SJSA1 (cell line): Measurements from ENCODE around the gene IMMP2L. TPM values are rescaled to one million over a fixed set of nuclear protein-coding genes. Genes with fewer than 3 reads are reported as not detected.

Source experiments
- DNase-seq, 2 experiments: peaks; one replicate each; pipeline ENCODE4 v3.0.0-alpha.2; 2015 to 2020; ENCODE audit warnings: low spot score in 2 of 2, low read depth in 1 of 2
- H3K27ac ChIP-seq: fragments of 250-450 bp; sonication (Bioruptor Pico); 2 replicates; pipeline ENCODE4 v1.5.1; 2020; ENCODE audit warnings: mild to moderate bottlenecking, moderate library complexity
- H3K27me3 ChIP-seq: fragments of 250-450 bp; sonication (Bioruptor Pico); replicated peaks from 2 replicates; pipeline ENCODE4 v1.5.1; 2020; ENCODE audit warnings: mild to moderate bottlenecking, moderate library complexity
- H3K36me3 ChIP-seq: fragments of 250-450 bp; sonication (Bioruptor Pico); 2 replicates; pipeline ENCODE4 v1.5.1; 2020; ENCODE audit warnings: mild to moderate bottlenecking
- H3K4me1 ChIP-seq: fragments of 250-450 bp; sonication (Bioruptor Pico); replicated peaks from 2 replicates; pipeline ENCODE4 v1.6.1; 2021; ENCODE audit warnings: mild to moderate bottlenecking
- H3K4me3 ChIP-seq: fragments of 250-450 bp; sonication (Bioruptor Pico); 2 replicates; pipeline ENCODE4 v1.5.1; 2020; ENCODE audit warnings: mild to moderate bottlenecking
- H3K9me3 ChIP-seq: fragments of 250-450 bp; sonication (Bioruptor Pico); replicated peaks from 2 replicates; pipeline ENCODE4 v1.5.1; 2020; ENCODE audit warnings: mild to moderate bottlenecking
- total RNA-seq: library from RNA; depleted of rRNA; stranded (reverse); fragments of >200 nt; shearing (Covaris generic); gene quantifications from 2 replicates; pipeline ENCODE4 v1.2.3, GENCODE V29; 2014

The IMMP2L gene
- total RNA-seq, 1 experiment from 2014 or later = 16.2 TPM

GRCh38 chr7:110835849-110836248 is 726.4 kb downstream of the IMMP2L start:
- H3K36me3 ChIP-seq = no peaks in the 10 kb centered on the region
- no peaks in the 10 kb centered on the region for H3K9me3 ChIP-seq
- H3K27ac ChIP-seq = no peak overlapping the region
- no peaks in the 10 kb centered on the region for H3K27me3 ChIP-seq
- H3K4me1 ChIP-seq = no peaks in the 10 kb centered on the region
- no peak for DNase-seq
- no peak overlapping the region for H3K4me3 ChIP-seq

GRCh38 chr7:110835218-110835617 is 727.1 kb downstream of the IMMP2L start:
- H3K9me3 ChIP-seq = no peaks in the 10 kb centered on the region
- H3K27ac ChIP-seq = no peak overlapping the region
- no peaks in the 10 kb centered on the region for H3K27me3 ChIP-seq
- H3K4me3 ChIP-seq = no peak overlapping the region
- DNase-seq = no peak
- H3K36me3 ChIP-seq = no peaks in the 10 kb centered on the region
- no peaks in the 10 kb centered on the region for H3K4me1 ChIP-seq

DNA sequence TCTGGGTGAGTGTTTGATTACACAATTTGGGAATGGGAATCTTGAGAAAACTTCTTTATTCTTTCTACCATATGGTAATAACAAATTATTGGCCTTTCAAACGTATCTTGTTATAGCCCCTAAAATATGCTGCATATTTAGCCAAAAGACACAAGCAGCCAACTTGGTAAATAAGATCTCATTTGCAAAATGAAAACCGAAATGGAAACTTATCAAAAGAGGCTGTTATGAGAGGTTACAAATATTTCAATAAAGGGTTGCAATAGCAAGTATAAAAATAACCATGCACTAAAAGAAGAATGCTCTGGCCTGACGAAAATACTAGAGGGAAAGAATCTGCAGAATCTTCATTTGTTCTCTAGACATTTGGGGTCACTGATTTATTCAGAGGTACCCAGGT is 730.9 kb downstream of the IMMP2L start:
- Histone ChIP-seq H3K9me3 (no peaks in the 10 kb centered on the region), H3K27ac (no peak overlapping the region), H3K4me1 (no peaks in the 10 kb centered on the region), H3K4me3 (no peak overlapping the region), H3K36me3 (no peaks in the 10 kb centered on the region), H3K27me3 (no peaks in the 10 kb centered on the region)
- DNase-seq = no peak

DNA sequence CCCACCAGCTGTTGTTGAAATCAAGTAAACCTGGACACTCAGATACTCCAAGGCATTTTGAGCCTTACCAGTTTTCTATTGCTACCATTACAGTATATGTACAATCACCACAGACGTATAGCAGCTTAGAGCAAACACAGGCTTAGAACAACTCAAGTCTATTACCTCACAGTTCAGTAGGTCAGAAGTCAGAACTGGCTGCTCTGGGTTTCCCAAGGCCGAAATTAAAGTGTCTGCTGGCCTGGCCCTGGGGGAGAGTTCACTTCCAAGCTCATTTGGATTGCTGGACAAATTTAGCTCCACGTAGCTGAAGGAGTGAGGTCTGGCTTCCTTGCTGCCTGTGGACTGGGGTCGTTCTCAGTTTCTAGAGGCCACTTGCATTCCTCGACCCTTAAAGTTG is 731.5 kb downstream of the IMMP2L start:
- H3K4me1 ChIP-seq = no peaks in the 10 kb centered on the region
- no peak overlapping the region for H3K27ac ChIP-seq
- H3K4me3 ChIP-seq = no peak overlapping the region
- H3K9me3 ChIP-seq = no peaks in the 10 kb centered on the region
- DNase-seq = no peak
- H3K36me3 ChIP-seq = no peaks in the 10 kb centered on the region
- no peaks in the 10 kb centered on the region for H3K27me3 ChIP-seq

- Histone ChIP-seq H3K4me3 (no peak overlapping the region), H3K36me3 (no peaks in the 10 kb centered on the region), H3K27me3 (no peaks in the 10 kb centered on the region), H3K4me1 (no peaks in the 10 kb centered on the region), H3K27ac (no peak overlapping the region), H3K9me3 (no peaks in the 10 kb centered on the region)
- no peak for DNase-seq
These were observed 734.4 kb downstream of the IMMP2L start for GRCh38 chr7:110827936-110828335.

DNA sequence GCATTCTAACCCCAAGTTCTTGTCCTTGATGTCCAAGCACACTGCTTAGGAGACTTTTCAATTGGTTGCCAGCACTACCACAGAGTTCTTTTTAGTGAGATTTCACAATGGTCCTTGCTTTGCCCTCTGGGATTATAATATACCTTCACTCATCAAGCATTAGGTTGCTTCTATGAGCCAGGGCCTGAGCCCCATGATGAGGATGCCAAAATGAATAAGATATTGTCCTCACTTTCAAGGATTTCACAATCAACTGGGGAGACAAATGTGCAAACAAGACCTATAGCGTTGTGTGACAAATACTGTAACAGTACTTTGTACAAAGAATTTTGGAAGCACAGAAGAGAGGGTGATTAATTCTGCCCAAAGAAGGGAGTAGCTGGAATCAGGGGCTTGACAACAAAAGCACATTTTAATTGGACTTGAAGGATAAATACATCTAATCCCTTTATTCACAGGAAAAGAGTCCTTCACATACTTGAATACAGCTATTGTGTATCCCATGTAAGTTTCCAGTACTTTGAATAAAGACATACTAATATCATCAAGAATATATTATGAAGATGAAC is 734.9 kb downstream of the IMMP2L start:
- no peaks in the 10 kb centered on the region for H3K27me3 ChIP-seq
- no peaks in the 10 kb centered on the region for H3K9me3 ChIP-seq
- H3K4me3 ChIP-seq = no peak overlapping the region
- no peaks in the 10 kb centered on the region for H3K36me3 ChIP-seq
- H3K27ac ChIP-seq = no peak overlapping the region
- H3K4me1 ChIP-seq = no peaks in the 10 kb centered on the region
- no peak for DNase-seq

GRCh38 chr7:110813986-110814385 is 748.3 kb downstream of the IMMP2L start:
- DNase-seq = no peak
- H3K9me3 ChIP-seq = no peaks in the 10 kb centered on the region
- H3K4me3 ChIP-seq = no peak overlapping the region
- H3K27ac ChIP-seq = no peak overlapping the region
- H3K4me1 ChIP-seq = no peaks in the 10 kb centered on the region
- no peaks in the 10 kb centered on the region for H3K27me3 ChIP-seq
- H3K36me3 ChIP-seq = no peaks in the 10 kb centered on the region

DNA sequence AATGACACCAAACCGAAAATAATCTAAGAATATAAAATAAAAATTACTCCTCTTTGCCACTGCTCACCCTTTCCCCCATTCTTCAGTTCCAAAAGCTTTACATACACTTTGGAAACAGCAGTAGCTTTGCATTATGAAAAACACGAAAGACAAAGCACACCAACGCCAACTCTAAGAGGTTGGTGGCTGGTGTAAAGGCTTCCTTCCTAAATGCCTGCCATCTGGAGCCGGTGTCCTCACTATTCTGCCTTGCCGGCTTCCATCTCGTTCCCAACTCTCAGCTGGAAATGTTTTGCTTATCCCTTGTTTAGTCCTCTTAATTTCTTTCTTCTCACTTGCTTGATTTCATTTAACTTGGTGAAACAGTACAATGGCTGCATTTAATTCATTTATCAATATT is 752.5 kb downstream of the IMMP2L start:
- Histone ChIP-seq H3K4me3 (no peak overlapping the region), H3K4me1 (no peaks in the 10 kb centered on the region), H3K36me3 (no peaks in the 10 kb centered on the region), H3K27ac (no peak overlapping the region), H3K9me3 (no peaks in the 10 kb centered on the region), H3K27me3 (no peaks in the 10 kb centered on the region)
- no peak for DNase-seq

DNA sequence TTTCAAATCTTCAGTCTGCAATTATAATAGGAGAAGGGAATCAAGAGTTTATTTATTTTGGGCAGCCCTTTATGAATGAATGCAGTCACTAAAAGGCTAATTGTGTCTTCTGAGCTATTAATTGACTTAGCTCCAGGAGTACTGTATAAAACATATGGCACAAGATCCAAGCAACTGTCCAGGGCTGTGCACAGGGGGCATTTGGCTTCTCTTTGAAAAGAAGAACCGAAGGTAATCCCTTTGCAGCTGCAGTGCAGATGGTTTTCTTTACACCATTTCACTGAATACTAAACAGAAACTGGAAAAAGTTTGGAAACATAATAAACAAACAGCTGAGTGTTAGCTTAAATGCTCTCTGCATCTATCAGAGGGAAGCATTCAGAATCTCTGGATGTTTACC is 753.9 kb downstream of the IMMP2L start:
- H3K9me3 ChIP-seq = no peaks in the 10 kb centered on the region
- H3K27me3 ChIP-seq = no peaks in the 10 kb centered on the region
- H3K36me3 ChIP-seq = no peaks in the 10 kb centered on the region
- H3K27ac ChIP-seq = no peak overlapping the region
- no peak overlapping the region for H3K4me3 ChIP-seq
- DNase-seq = no peak
- no peaks in the 10 kb centered on the region for H3K4me1 ChIP-seq

DNA sequence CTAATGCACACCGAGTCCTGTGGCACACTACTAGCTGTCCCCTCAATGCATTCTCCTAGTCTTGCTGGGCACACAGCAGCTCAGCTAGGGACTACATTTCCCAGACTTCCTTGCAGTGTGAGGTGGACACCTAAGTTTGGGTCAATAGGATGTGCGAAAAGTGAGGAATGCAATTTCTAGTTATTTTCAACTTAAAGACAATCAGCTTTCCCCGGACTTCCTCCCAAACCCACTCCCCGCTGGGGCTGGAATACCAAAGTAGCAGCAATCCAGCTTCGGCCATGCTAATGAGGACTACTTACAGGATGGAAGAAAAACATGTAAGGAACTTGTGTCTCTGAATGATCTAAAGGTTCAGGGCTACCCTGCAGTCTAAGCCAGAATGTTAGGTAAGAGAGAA is 757.8 kb downstream of the IMMP2L start:
- H3K27me3 ChIP-seq = no peaks in the 10 kb centered on the region
- H3K4me1 ChIP-seq = no peaks in the 10 kb centered on the region
- DNase-seq = no peak
- H3K9me3 ChIP-seq = no peaks in the 10 kb centered on the region
- H3K27ac ChIP-seq = no peak overlapping the region
- H3K4me3 ChIP-seq = no peak overlapping the region
- H3K36me3 ChIP-seq = no peaks in the 10 kb centered on the region

DNA sequence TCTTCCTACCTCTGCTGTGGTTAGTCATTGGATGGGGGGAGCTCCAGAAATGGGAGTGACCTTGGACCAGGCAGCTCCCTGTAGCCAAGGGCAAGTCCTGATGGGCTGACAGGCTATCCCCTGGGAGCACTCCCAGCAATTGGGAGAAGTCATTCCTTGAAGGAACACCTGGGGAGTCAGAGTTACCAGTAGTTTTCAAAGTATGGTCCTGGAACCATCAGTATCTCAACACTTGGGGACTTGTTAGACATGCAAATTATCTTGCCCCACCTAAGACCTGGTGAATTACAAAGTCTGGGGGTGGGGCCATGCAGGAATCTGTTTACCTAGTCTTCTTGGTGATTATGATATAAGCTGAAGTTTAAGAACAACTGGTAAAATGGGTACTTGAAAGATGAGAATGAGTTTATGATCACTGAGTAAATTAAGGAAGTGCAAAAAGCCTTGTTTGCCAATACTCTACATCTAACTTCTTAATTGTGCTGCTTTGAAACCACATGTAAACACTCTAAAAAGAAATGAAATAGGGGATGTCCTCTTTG is 758.6 kb downstream of the IMMP2L start:
- Histone ChIP-seq H3K36me3 (no peaks in the 10 kb centered on the region), H3K27me3 (no peaks in the 10 kb centered on the region), H3K27ac (no peak overlapping the region), H3K4me3 (no peak overlapping the region), H3K4me1 (no peaks in the 10 kb centered on the region), H3K9me3 (no peaks in the 10 kb centered on the region)
- no peak for DNase-seq

DNA sequence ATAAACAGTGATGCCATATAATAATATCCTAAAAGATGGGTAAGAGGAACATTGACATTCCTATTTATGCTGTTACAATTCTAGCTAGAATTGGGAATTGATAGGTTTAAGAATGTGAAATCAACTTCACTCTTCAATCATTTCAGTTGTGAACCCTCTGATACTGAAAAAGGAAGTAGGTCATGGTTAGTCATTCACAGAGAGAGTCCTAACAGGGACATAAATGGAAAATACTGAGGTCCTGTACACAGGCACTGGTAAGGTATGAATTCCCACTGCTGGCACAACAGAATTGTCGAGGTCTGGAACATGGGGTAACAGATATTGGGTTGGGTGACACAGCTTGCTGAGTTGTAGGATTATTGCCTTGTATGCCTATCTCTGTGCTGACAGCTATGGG is 760.8 kb downstream of the IMMP2L start:
- Histone ChIP-seq H3K36me3 (no peaks in the 10 kb centered on the region), H3K27me3 (no peaks in the 10 kb centered on the region), H3K27ac (no peak overlapping the region), H3K4me1 (no peaks in the 10 kb centered on the region), H3K9me3 (no peaks in the 10 kb centered on the region), H3K4me3 (no peak overlapping the region)
- no peak for DNase-seq

DNA sequence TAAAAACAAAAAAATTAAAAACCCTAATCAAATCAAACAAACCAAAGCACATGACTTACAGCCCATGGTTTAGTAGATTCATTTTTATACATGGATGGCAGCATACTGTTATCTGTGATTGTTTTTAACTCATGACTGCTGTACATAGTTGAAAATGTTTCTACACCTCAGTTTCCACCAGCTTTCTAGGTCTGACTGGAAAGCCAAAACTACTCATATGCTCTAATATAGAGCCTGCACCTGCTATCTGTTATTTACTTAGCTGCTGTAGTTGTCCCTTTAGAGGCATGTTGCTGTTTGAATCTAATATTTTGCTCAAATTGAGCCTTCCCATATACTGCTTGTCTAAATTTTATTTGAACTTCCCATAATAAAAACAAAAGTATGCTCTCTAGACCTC is 761.3 kb downstream of the IMMP2L start:
- Histone ChIP-seq H3K4me3 (no peak overlapping the region), H3K4me1 (no peaks in the 10 kb centered on the region)

DNA sequence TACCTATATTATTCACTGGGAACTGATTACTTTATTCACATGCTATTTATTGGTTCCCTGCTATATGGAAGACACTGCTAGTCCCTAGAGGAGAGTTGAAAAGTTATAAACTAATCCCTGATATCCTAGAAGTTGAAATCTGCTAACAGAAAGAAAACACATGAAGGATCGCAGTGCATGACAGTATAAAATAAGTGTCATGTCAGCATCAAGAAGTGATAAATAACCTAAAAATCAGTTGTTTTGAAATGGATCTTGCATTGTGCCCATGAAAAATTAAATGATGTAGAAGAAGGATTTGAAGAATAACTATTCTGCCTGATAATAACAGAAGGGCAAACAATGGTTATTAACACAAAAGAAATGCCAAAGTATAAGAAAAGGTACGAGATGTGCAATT is 764.6 kb downstream of the IMMP2L start:
- no peaks in the 10 kb centered on the region for H3K4me1 ChIP-seq
- H3K27me3 ChIP-seq = no peaks in the 10 kb centered on the region
- no peak overlapping the region for H3K4me3 ChIP-seq
- no peak for DNase-seq
- no peaks in the 10 kb centered on the region for H3K9me3 ChIP-seq
- H3K36me3 ChIP-seq = no peaks in the 10 kb centered on the region
- H3K27ac ChIP-seq = no peak overlapping the region

More for the DNA sequence above, 761.3 kb downstream of the IMMP2L start:
- Histone ChIP-seq H3K36me3 (no peaks in the 10 kb centered on the region), H3K9me3 (no peaks in the 10 kb centered on the region), H3K27ac (no peak overlapping the region), H3K27me3 (no peaks in the 10 kb centered on the region)
- DNase-seq = no peak

DNA sequence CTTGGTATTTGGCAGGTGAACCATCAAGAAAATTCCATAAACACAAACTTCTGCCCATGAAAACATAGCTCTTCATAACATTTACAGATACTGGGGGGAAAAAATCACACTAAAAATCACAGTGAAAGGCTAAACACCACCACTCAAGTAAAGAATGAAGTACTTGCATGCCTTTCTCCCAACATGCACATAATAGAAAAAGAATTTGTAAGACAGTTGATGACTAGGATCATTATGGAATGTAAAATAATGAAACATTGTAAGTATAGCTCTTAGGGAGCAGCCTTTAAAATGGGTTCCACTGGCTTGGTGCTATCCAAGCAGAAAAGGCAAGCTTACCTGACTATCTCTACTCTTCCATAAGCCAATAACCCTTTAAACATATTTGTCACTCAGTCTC is 771.3 kb downstream of the IMMP2L start:
- Histone ChIP-seq H3K4me3 (no peak overlapping the region), H3K27me3 (no peaks in the 10 kb centered on the region), H3K4me1 (no peaks in the 10 kb centered on the region), H3K36me3 (no peaks in the 10 kb centered on the region), H3K9me3 (no peaks in the 10 kb centered on the region), H3K27ac (no peak overlapping the region)
- DNase-seq = no peak
